GM12878 (cell line): ENCODE results near the gene CXXC5. TPM values are rescaled to one million over a fixed set of nuclear protein-coding genes. Genes with fewer than 3 reads are reported as not detected.

ENCODE experiments used
- ATAC-seq: fragments of 200-7000 bp; cut with Tn5 transposase; 3 replicates; pipeline ENCODE4 v1.9.1; 2020; ENCODE audit warnings: mild to moderate bottlenecking, moderate library complexity
- BruUV-seq: library from RNA; stranded (reverse); fragments of 400-500 nt; replicated peaks from 2 replicates; lab custom pipeline; 2021; lab: Mats Ljungman, UMichigan
- CTCF ChIA-PET: fragments of 300-600 bp; sonication (Branson Sonifier 250); formaldehyde crosslinking; extraction: SDS; loops from one replicate; lab custom pipeline; 2021; ENCODE audit warnings: inconsistent platforms; lab: Yijun Ruan, JAX
- POLR2A ChIA-PET: fragments of 350-600 bp; formaldehyde crosslinking; extraction: SDS; loops from one replicate; lab custom pipeline; 2021; ENCODE audit warnings: inconsistent platforms; lab: Charles Lee
- RAD21 ChIA-PET: fragments of 300-600 bp; sonication (Branson Sonifier 250); formaldehyde crosslinking; loops from one replicate; lab custom pipeline; 2023; ENCODE audit warnings: antibody characterized with exemption; ENCODE audit not compliant: unreplicated experiment; lab: Charles Lee
- SMC1A ChIA-PET: fragments of 300-600 bp; sonication (Branson Sonifier 250); formaldehyde crosslinking; loops from one replicate; lab custom pipeline; 2023; ENCODE audit not compliant: unreplicated experiment, uncharacterized antibody; lab: Charles Lee
- DNase-seq: peaks from one replicate; pipeline ENCODE4 v3.0.0-alpha.2; 2011; ENCODE audit warnings: low read depth, low spot score
- FAIRE-seq: peaks from 3 replicates; lab custom pipeline; 2011; peaks lifted over from hg19 to GRCh38; lab: Jason Lieb, UNC
- H2AFZ ChIP-seq: 2 replicates; pipeline ENCODE4 v1.6.0; 2011; ENCODE audit warnings: low read depth, low read length, control low read depth; ENCODE audit not compliant: control insufficient read depth
- H3K27ac ChIP-seq: 2 replicates; pipeline ENCODE4 v1.5.1; 2011; ENCODE audit warnings: control low read depth; ENCODE audit not compliant: control insufficient read depth, insufficient read depth
- H3K27me3 ChIP-seq, 2 experiments: replicated peaks in 1 of 2; 2 replicates each; pipeline versions ENCODE4 v1.6.0 to v1.6.1; 2011; ENCODE audit warnings: low read length in 1 of 2; ENCODE audit not compliant: control insufficient read depth in 2 of 2, insufficient read depth in 2 of 2
- H3K36me3 ChIP-seq, 2 experiments: 2 replicates each; pipeline ENCODE4 v1.5.1; 2011; ENCODE audit warnings: low read length in 1 of 2; ENCODE audit not compliant: control insufficient read depth in 2 of 2, insufficient read depth in 2 of 2
- H3K4me1 ChIP-seq: 2 replicates; pipeline ENCODE4 v1.6.1; 2011; ENCODE audit warnings: mild to moderate bottlenecking, low read length, moderate library complexity, mixed read lengths; ENCODE audit not compliant: control insufficient read depth, insufficient read depth
- H3K4me2 ChIP-seq: 2 replicates; pipeline ENCODE4 v1.6.0; 2011; ENCODE audit warnings: control low read depth; ENCODE audit not compliant: control insufficient read depth, insufficient read depth
- H3K4me3 ChIP-seq: fragments of 200-600 bp; sonication (generic); 2 replicates; pipeline ENCODE4 v1.5.1; 2016
- H3K79me2 ChIP-seq: 2 replicates; pipeline ENCODE4 v1.6.0; 2011; ENCODE audit warnings: low read length; ENCODE audit not compliant: control insufficient read depth, insufficient read depth
- H3K9ac ChIP-seq: 2 replicates; pipeline ENCODE4 v1.8.0; 2011; ENCODE audit warnings: low read length, control low read depth, mixed read lengths; ENCODE audit not compliant: control insufficient read depth, insufficient read depth
- H3K9me3 ChIP-seq: replicated peaks from 3 replicates; pipeline ENCODE4 v1.5.1; 2011; ENCODE audit warnings: mild to moderate bottlenecking, low read length; ENCODE audit not compliant: control insufficient read depth, insufficient read depth
- H4K20me1 ChIP-seq: 2 replicates; pipeline ENCODE4 v1.6.0; 2011; ENCODE audit not compliant: control insufficient read depth, insufficient read depth
- BMI1 ChIP-seq: fragments of 450-650 bp; IDR thresholded peaks from 2 replicates; pipeline ENCODE4 v1.6.1; 2016; ENCODE audit warnings: mild to moderate bottlenecking, moderate library complexity, borderline replicate concordance
- CEBPZ ChIP-seq: fragments of 150-350 bp; IDR thresholded peaks from 2 replicates; pipeline ENCODE4 v1.6.1; 2016; ENCODE audit warnings: low read depth, low read length
- MYC ChIP-seq: IDR thresholded peaks from 2 replicates; pipeline ENCODE4 v1.6.1; 2011; ENCODE audit warnings: mild to moderate bottlenecking, low read length, moderate library complexity, inconsistent platforms; ENCODE audit not compliant: insufficient read depth, insufficient replicate concordance, insufficient read length, severe bottlenecking
- NBN ChIP-seq: fragments of 450-650 bp; IDR thresholded peaks from 2 replicates; pipeline ENCODE4 v1.6.1; 2016
- RFX5 ChIP-seq: IDR thresholded peaks from 2 replicates; pipeline ENCODE4 v1.6.1; 2011; ENCODE audit warnings: low read depth, low read length, improper control_type of control experiment
- SIN3A ChIP-seq: IDR thresholded peaks from 2 replicates; pipeline ENCODE4 v1.6.1; 2012; ENCODE audit warnings: low read depth, low read length, improper control_type of control experiment
- SMARCA5 ChIP-seq: fragments of 450-650 bp; IDR thresholded peaks from 2 replicates; pipeline ENCODE4 v1.6.1; 2017; ENCODE audit warnings: mild to moderate bottlenecking
- USF1 ChIP-seq: IDR thresholded peaks from 2 replicates; pipeline ENCODE4 v1.6.1; 2011; ENCODE audit warnings: borderline replicate concordance, low read depth, mild to moderate bottlenecking, moderate library complexity, mixed read lengths, low read length; ENCODE audit not compliant: insufficient read depth; ENCODE audit errors: extremely low read length
- ZNF24 ChIP-seq: fragments of 450-650 bp; IDR thresholded peaks from 2 replicates; pipeline ENCODE4 v1.6.1; 2017; ENCODE audit warnings: antibody characterized with exemption, mild to moderate bottlenecking
- WGBS: methylation state at CpG from one replicate; pipeline ENCODE4 v1.1.6; 2016; ENCODE audit warnings: low lambda C conversion rate; ENCODE audit not compliant: insufficient replicate concordance, insufficient coverage; ENCODE audit errors: missing lambda C conversion rate; 5-methylcytosine and 5-hydroxymethylcytosine counted together
- in situ Hi-C: fragments of 300-500 bp; cut with MboI; formaldehyde crosslinking; loops from 9 replicates; pipeline ENCODE4 v1.14.3; 2018; ENCODE audit warnings: mixed read lengths
- intact Hi-C: fragments of 100-400 bp; cut with micrococcal nuclease; formaldehyde crosslinking; loops from one replicate; pipeline ENCODE4 v1.14.2; 2022; ENCODE audit not compliant: unreplicated experiment
- polyA plus RNA-seq, 11 experiments: library from polyadenylated mRNA; depleted of rRNA in 4 of 11; unstranded in 6 of 11; stranded (reverse) in 5 of 11; fragments of >200 nt; fragmentation: Nextera tagmentation in 4 of 11; fragmentation: Illumina TruSeq in 1 of 11; extraction: Ambion mirVana in 4 of 11; extraction: Trizol in 1 of 11; gene quantifications; 1 replicate in 1 of 11; 2 replicates in 10 of 11; pipeline versions ENCODE4 v1.2.1 to v1.2.3, GENCODE V29; 2011 to 2016; ENCODE audit warnings: inconsistent platforms in 2 of 11, missing spikeins in 2 of 11, low read depth in 1 of 11
- total RNA-seq, 4 experiments: library from RNA; depleted of rRNA in 3 of 4; stranded (reverse); fragments of >200 nt in 3 of 4; fragmentation: Illumina TruSeq in 1 of 4; extraction: Trizol in 1 of 4; gene quantifications; 2 replicates each; pipeline versions ENCODE4 v1.2.1 to v1.2.3, GENCODE V29; 2013 to 2021
- TF ChIP-seq, protein P1 (sequence below): fragments of 450-650 bp; IDR thresholded peaks from 2 replicates; pipeline ENCODE4 v1.6.1; 2016; ENCODE audit warnings: mild to moderate bottlenecking

Gene CXXC5
- total and polyA plus RNA-seq, 10 of the 15 experiments (the other 5 are each of a cell fraction or from before 2014, with no cell fraction given): 1.8 to 90.8 (median 40.7) TPM

GRCh38 chr5:139688088-139688702 lies 40.0 kb downstream of the CXXC5 start:
- WGBS: 57% methylated on average over 12 of the region's 14 CpGs
- H3K36me3 ChIP-seq: peaks cover 13 to 17% of the 10 kb centered on the region in 2 experiments
- no peaks in the 10 kb centered on the region for H3K79me2 ChIP-seq
- no peak overlapping the region for H2AFZ ChIP-seq
- no peaks in the 10 kb centered on the region for H3K27me3 ChIP-seq
- no TSS peak for BruUV-seq
- SMC1A ChIA-PET: interaction anchor here (0.9 to 7.7 kb wide), 6 partner anchors 18 to 160 kb away, joined by 3 to 212 read pairs (median 4); no protein-coding TSS in a partner anchor
- DNase-seq (no peak), FAIRE-seq (no peak), ATAC-seq (no peak)
- peaks cover 12% of the 10 kb centered on the region for H3K4me1 ChIP-seq
- intact Hi-C loops (no loop called here), in situ Hi-C loops (no loop called here)
- no peak overlapping the region for H3K9ac ChIP-seq
- H3K27ac ChIP-seq: no peak overlapping the region
- no peak overlapping the region for H3K4me2 ChIP-seq
- CTCF ChIA-PET: interaction anchor here (0.7 to 10.5 kb wide), 8 partner anchors 13 to 99 kb away, joined by 3 to 335 read pairs (median 5); no protein-coding TSS in a partner anchor
- RAD21 ChIA-PET: interaction anchor here (0.6 to 9.2 kb wide), 4 partner anchors 36 to 266 kb away, joined by 3 to 241 read pairs (median 22); no protein-coding TSS in a partner anchor
- no peak overlapping the region for H3K4me3 ChIP-seq
- no peaks in the 10 kb centered on the region; the same call in 1 of the 2 replicates for H4K20me1 ChIP-seq
- POLR2A ChIA-PET: interaction anchor here (4.1 kb wide), 1 partner anchor 52 kb away, joined by 44 read pairs; no protein-coding TSS in a partner anchor
- TF ChIP-seq SMARCA5: no peak
- TF ChIP-seq BMI1: no peak
- no peak for TF ChIP-seq RFX5
- TF ChIP-seq MYC: no peak
- TF ChIP-seq, protein P1, sequence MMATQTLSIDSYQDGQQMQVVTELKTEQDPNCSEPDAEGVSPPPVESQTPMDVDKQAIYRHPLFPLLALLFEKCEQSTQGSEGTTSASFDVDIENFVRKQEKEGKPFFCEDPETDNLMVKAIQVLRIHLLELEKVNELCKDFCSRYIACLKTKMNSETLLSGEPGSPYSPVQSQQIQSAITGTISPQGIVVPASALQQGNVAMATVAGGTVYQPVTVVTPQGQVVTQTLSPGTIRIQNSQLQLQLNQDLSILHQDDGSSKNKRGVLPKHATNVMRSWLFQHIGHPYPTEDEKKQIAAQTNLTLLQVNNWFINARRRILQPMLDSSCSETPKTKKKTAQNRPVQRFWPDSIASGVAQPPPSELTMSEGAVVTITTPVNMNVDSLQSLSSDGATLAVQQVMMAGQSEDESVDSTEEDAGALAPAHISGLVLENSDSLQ: no peak
- no peak for TF ChIP-seq USF1
- no peak for TF ChIP-seq ZNF24
- TF ChIP-seq SIN3A: no peak
- no peak for TF ChIP-seq NBN
- TF ChIP-seq CEBPZ: no peak
- no peaks in the 10 kb centered on the region for H3K9me3 ChIP-seq
